Measurements from ENCODE around the gene KY. TPM values are rescaled to one million over a fixed set of nuclear protein-coding genes. Genes with fewer than 3 reads are reported as not detected.

The KY gene
- total RNA-seq, 2 donors from 2014 or later, result not detected

DNA sequence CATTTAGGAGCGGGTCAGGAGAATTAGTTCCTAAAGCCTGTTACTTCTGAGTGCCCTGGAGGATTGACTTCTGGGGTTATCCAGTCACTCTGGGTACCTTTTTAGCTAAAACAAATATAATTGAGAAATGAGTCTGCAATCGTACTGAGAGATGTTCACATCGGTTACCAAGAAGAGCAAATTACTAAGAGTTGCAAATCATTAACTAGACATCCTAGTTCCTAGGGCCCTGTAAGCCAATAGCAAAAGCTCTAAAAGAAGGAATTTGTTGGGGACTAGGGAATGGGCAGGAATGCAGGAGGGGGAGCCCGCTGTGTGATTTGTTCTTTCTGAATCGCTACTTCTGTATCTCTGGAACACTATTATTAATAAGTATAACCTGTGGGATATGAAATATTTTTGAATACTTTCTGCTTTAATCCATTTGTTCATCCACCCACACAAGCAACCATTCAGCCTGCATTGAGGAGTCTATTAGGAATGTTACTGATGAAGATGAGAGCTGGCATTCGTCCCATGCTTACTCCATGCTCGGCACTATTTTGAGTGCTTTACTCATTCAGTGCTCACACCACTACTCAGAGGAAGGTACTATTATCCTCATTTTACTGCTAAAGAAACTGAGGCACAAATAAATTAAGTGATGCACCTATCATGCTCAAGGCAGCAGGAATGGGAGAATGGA is 31.5 kb upstream of the KY start:
- TF ChIP-seq, protein P1, sequence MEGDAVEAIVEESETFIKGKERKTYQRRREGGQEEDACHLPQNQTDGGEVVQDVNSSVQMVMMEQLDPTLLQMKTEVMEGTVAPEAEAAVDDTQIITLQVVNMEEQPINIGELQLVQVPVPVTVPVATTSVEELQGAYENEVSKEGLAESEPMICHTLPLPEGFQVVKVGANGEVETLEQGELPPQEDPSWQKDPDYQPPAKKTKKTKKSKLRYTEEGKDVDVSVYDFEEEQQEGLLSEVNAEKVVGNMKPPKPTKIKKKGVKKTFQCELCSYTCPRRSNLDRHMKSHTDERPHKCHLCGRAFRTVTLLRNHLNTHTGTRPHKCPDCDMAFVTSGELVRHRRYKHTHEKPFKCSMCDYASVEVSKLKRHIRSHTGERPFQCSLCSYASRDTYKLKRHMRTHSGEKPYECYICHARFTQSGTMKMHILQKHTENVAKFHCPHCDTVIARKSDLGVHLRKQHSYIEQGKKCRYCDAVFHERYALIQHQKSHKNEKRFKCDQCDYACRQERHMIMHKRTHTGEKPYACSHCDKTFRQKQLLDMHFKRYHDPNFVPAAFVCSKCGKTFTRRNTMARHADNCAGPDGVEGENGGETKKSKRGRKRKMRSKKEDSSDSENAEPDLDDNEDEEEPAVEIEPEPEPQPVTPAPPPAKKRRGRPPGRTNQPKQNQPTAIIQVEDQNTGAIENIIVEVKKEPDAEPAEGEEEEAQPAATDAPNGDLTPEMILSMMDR (conservative IDR thresholded peaks at IDR 0.05), result no peak
- H3K4me1 ChIP-seq (ENCODE audit: control insufficient read depth, insufficient read depth, low read length), result peaks cover 4% of the 10 kb centered on the region
- H3K27ac ChIP-seq (ENCODE audit: low read depth, low read length), result no peak overlapping the region
- no peak overlapping the region for H3K27ac Mint-ChIP-seq
- no peak overlapping the region for H3K9ac ChIP-seq (ENCODE audit: extremely low read depth, low read length, poor library complexity, severe bottlenecking)
- H3K9me3 ChIP-seq (ENCODE audit: control insufficient read depth, low read length), result no peaks in the 10 kb centered on the region
- no peak overlapping the region for H3K4me3 Mint-ChIP-seq
- peaks cover 46% of the 10 kb centered on the region for H3K27me3 ChIP-seq (ENCODE audit: control insufficient read depth, insufficient read depth, low read length, poor library complexity, severe bottlenecking)
- peaks cover 7% of the 10 kb centered on the region for H3K4me1 Mint-ChIP-seq
- H3K27me3 Mint-ChIP-seq (ENCODE audit: insufficient read depth), result peaks cover 66% of the 10 kb centered on the region
- no peak overlapping the region for H3K4me3 ChIP-seq (ENCODE audit: low read length)
- H3K36me3 Mint-ChIP-seq (ENCODE audit: low read depth), result no peaks in the 10 kb centered on the region
- WGBS, 2 experiments (ENCODE audit: insufficient coverage in 1 of 2, insufficient read length in 1 of 2), result 70 to 100% methylated on average over 1 to 6 of the region's 7 CpGs
- H3K9me3 Mint-ChIP-seq, result no peaks in the 10 kb centered on the region
- no peak for DNase-seq
- no peaks in the 10 kb centered on the region for H3K36me3 ChIP-seq (ENCODE audit: control insufficient read depth, insufficient read depth, low read length)

DNA sequence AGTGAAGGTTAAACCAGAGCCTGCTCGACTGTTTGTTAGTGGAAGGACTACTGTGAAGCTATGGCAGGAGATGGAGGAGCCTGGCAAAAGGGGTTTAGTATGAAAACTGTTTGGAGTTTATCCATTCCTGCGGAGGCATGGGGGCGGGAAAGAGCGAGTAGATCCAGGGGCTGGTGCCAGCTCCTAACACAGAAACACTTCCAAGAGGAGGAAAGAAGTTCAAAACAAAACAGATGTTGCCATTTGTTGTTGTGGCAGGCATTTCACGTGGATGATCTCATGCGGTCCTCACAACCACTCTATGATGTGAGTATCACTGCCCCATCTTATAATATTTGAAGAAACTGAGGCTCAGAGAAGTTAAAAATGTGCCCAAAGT is 30.7 kb upstream of the KY start:
- Mint-ChIP-seq H3K27me3 (ENCODE audit: insufficient read depth) (peaks cover 67% of the 10 kb centered on the region), H3K4me3 (no peak overlapping the region), H3K27ac (no peak overlapping the region), H3K36me3 (ENCODE audit: low read depth) (no peaks in the 10 kb centered on the region), H3K4me1 (peaks cover 4% of the 10 kb centered on the region), H3K9me3 (no peaks in the 10 kb centered on the region)
- Histone ChIP-seq H3K9ac (ENCODE audit: extremely low read depth, low read length, poor library complexity, severe bottlenecking) (no peak overlapping the region), H3K4me3 (ENCODE audit: low read length) (no peak overlapping the region), H3K4me1 (ENCODE audit: control insufficient read depth, insufficient read depth, low read length) (no peaks in the 10 kb centered on the region), H3K9me3 (ENCODE audit: control insufficient read depth, low read length) (no peaks in the 10 kb centered on the region), H3K27ac (ENCODE audit: low read depth, low read length) (no peak overlapping the region), H3K36me3 (ENCODE audit: control insufficient read depth, insufficient read depth, low read length) (no peaks in the 10 kb centered on the region), H3K27me3 (ENCODE audit: control insufficient read depth, insufficient read depth, low read length, poor library complexity, severe bottlenecking) (peaks cover 46% of the 10 kb centered on the region)
- TF ChIP-seq, protein P1 (conservative IDR thresholded peaks at IDR 0.05), result no peak
- whole genome bisulfite sequencing, 2 experiments (ENCODE audit: insufficient coverage in 1 of 2, insufficient read length in 1 of 2), result 92% methylated on average over 6 of the region's 6 CpGs
- DNase-seq, result no peak

DNA sequence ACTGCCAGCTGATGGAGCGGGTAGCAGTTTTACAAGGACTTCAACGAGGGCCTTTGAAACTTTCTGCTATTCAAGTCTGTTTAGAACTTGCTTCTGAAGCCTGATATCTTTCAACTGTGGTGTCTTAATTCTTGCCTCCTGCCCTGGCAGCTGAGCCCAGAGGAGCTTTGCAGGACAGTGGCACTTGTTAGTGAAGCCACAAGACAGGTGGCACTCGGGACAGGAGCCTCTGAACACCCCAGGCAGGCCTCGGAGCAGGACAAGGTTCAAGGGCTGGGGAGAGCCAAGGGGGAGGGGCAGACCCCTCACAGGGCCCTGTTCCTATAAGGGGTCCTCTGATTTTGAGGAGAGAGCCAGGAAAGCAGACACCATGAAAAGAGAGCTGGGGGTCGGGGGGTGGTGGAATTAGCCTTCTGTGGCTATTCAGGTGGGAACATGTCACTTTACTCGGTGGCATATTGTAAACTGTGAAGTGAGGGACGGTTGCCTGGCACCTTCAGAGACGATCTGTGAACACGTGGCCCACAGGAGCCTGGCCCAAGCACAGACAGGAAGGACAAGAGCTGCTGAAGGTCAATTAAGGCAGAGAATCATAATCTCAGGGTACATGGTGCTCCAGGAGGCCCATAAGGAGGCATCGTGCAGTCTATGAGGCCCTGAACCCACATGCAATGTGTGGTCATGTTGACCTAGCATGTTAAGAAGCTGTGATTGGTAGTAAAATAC is 30.1 kb upstream of the KY start:
- WGBS, 2 experiments (ENCODE audit: insufficient coverage in 1 of 2, insufficient read length in 1 of 2), result 77 to 79% methylated on average over 10 of the region's 10 CpGs
- Histone ChIP-seq H3K27ac (ENCODE audit: low read depth, low read length) (no peak overlapping the region), H3K9me3 (ENCODE audit: control insufficient read depth, low read length) (no peaks in the 10 kb centered on the region), H3K36me3 (ENCODE audit: control insufficient read depth, insufficient read depth, low read length) (no peaks in the 10 kb centered on the region), H3K4me1 (ENCODE audit: control insufficient read depth, insufficient read depth, low read length) (no peaks in the 10 kb centered on the region), H3K4me3 (ENCODE audit: low read length) (no peak overlapping the region), H3K27me3 (ENCODE audit: control insufficient read depth, insufficient read depth, low read length, poor library complexity, severe bottlenecking) (peaks cover 45% of the 10 kb centered on the region), H3K9ac (ENCODE audit: extremely low read depth, low read length, poor library complexity, severe bottlenecking) (no peak overlapping the region)
- TF ChIP-seq, protein P1 (conservative IDR thresholded peaks at IDR 0.05), result no peak
- no peaks in the 10 kb centered on the region for H3K36me3 Mint-ChIP-seq (ENCODE audit: low read depth)
- peaks cover 67% of the 10 kb centered on the region for H3K27me3 Mint-ChIP-seq (ENCODE audit: insufficient read depth)
- no peak overlapping the region for H3K27ac Mint-ChIP-seq
- no peak for DNase-seq
- H3K4me3 Mint-ChIP-seq, result no peak overlapping the region
- H3K9me3 Mint-ChIP-seq, result no peaks in the 10 kb centered on the region
- H3K4me1 Mint-ChIP-seq, result peaks cover 4% of the 10 kb centered on the region

Data from endodermal cell (in vitro differentiated cells).